Measurements from ENCODE around the gene CECR2. TPM values are rescaled to one million over a fixed set of nuclear protein-coding genes. Genes with fewer than 3 reads are reported as not detected.

The CECR2 gene
- not detected for total RNA-seq

DNA sequence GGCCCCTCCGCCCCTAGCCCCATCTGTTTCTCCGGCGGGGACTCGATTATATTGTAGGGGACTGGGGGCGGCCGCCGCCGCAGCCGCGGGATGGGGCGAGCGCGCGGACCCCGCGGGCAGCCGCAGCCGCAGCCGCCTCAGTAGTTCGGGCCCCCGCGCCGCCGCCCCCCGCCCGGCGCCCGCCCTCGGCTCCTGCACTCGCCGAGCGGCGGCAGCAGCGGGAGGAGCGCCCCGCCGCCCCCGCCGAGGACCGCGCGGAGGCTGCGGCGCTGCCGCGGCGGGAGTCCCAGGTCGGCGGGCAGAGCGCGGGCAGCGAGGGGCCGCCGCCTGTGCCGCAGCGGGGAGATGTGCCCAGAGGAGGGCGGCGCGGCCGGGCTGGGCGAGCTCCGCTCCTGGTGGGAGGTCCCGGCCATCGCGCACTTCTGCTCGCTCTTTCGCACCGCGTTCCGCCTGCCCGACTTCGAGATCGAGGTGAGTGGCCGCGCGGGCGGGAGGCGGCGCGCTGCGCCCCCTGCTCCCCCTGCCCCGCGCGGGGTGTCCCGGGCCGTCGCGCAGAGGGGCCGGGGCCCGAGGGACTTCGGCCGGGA, at the start of gene CECR2:
Gene CECR2 (plus strand): TSS at position 22 of the 587 bp plus-strand sequence. CDS start 324 bp downstream, at position 346.
- DNase-seq = no peak

- no peak for DNase-seq
Measured at GRCh38 chr22:17319546-17319945, 49.7 kb upstream of the CECR2 start.

- DNase-seq = no peak
Measured at GRCh38 chr22:17322511-17322910, 46.7 kb upstream of the CECR2 start.

DNA sequence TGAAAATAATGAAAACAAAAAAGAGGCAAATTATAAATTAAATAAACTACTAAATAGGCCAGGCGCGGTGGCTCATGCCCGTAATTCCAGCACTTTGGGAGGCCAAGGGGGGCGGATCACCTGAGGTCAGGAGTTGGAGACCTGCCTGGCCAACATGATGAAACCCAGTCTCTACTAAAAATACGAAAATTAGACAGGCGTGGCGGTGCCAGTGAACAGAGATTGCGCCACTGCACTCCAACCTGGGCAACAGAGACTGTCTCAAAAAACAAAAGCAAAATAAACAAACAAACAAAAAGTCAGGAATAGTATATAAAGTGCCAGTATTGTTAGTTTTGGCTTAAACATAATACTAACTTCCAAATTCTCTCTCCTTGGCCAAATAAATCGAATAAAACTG, 37.6 kb upstream of the CECR2 start:
- DNase-seq = no peak

- DNase-seq = no peak
Measured at GRCh38 chr22:17332109-17332800, 37.0 kb upstream of the CECR2 start.

DNA sequence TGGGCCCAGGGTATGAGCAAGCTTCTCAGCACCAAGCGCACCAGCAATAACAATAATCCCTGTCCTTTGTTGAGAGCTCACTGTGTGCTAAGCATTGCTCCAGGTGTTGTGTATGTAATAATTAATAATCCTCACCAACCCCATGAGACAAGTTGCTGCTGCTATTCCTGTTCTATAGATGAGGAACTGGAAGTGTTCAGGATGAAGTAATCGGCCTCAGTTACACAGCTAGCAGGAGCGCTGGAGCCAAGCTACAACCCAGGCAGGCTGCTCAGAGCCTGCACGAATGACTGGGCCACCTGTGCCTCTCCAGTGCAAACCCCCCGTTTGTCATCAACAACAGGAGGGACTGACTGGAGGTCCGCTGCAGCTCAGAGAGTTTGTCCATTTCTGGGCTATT, 35.2 kb upstream of the CECR2 start:
- DNase-seq = no peak

DNA sequence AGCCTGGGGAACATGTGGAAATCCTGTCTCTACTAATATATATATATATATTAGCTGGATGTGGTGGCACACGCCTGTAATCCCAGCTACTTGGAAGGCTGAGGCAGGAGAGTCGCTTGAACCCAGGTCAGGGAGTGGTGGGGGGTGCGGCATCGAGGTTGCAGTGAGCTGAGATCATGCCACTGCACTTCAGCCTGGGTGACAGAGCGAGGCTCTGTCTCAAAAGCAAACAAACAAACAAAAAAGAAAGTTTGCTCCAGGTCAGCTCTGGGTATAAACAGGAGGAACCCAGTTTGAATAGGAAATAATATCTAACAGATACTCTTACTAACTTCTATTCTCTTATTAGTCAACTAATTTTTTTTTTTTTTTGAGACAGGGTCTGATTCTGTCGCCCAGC, 34.3 kb upstream of the CECR2 start:
- DNase-seq = no peak

- DNase-seq = no peak
Measured at GRCh38 chr22:17336061-17336460, 33.2 kb upstream of the CECR2 start.

DNA sequence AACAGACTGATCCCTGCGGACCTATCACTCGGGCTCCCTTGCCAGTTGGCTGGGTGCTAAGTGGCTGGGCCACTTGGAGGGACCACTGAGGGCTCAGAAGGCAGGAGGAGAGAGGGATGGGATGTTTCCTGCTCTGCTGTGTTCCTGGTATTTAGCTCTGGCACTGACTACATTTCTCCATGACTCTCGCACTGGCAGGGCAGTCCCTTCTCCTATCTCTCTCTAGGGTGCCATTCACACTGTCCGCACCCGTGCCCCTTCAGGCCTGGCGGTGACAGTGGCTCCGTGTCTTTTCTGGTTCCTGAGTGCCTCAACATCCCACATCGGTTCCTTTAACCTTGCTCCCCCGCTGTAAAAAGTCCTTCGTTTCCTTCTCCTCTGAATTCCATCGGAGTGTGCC, 31.6 kb upstream of the CECR2 start:
- no peak for DNase-seq

DNA sequence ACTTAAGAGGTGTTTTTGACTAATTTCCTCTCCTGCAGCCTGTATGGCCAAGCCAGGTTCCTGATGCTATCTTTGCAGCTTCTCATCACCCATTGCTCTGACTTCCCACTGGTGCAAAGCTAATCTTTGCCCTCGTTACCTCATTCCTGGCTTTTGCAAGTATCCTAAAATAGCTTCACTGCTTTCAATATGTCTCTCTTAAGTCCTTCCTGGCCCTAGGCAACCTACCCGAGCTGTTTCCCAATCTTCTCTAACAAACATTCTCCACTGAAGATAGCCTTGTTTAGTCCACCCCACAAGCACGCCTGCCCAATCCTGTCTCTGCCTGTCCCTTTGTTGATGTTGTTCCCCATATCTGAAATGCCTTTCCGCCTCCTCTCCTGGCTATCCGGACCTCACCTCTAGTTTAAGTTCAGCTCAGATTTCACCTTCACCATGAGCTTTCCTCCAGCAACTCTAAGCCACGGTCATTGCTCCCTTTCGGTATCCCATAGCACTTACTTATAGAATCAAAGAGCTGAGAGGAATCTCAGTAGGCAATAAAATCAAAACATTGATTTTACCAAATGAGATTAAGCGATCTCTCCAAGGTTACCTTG, 30.1 kb upstream of the CECR2 start:
- no peak for DNase-seq

DNA sequence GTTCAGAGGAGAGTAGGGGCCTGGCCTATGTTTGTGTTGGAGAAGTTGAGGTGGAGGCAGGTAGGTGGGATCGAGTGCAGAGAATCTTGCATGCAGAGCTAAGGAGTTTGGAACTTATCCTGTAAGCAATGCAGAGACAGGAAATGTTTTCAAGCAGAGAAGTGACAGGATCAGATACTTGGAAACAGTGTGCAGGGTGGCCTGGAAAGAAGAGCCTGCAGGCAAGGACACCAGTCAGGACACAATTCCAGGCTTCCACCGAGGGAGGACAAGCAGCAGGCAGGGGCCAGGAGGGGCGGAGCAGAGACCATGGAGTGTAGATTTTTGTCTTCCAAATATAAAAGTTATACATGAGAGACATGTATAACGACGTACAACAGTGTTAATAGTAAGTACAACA, 26.9 kb upstream of the CECR2 start:
- DNase-seq = no peak

DNA sequence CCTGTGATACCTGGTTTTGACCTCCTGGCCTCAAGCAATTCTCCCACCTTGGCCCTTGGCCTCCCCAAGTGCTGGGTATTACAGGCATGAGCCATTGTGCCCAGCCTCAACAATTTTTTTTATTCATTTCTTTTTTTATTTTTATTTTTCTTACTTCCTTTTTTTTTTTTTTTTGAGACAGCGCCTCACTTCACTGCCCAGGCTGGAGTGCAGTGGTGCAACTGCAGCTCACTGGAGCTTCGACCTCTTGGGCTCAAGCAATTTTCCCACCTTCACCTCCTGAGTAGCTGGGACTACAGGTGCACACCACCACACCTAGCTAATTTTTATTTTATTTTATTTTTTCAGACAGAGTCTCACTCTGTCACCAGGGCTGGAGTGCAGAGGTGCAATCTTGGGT, 25.5 kb upstream of the CECR2 start:
- DNase-seq = no peak

DNA sequence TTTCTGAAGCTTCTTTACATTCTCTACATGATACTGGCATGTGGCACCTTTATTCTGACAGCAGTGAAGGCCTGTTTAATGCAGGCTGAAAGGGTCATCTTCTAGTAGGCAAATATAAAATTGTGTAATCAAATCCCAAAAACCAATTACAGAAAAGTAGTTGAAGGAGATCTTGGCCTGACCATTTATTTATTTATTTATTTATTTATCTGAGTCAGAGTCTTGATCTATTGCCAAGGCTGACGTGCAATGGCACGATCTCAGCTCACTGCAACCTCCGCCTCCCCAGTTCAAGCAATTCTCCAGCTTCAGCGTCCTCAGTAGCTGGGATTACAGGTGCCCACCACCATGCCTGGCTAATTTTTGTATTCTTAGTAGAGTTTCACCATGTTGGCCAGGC, 22.7 kb upstream of the CECR2 start:
- DNase-seq = no peak

DNA sequence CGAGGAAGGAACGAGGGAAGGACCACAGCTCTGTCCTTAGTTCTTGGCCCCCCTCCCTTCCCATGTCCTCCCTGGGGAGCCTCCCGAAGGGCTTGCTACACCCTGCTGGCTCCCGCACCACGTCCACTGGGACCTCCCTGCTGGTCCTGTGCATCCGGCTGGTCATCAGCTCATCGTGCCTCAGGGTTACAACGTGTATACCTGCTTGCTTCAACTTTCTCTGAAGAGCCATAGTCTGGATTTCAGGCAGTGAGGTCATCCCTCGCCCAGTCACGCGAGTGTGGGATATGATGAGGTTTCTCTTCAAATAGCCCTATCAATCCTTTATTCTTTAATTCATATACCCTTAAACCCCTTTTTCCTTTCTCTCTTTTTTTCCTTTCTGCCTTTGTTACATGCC, 21.5 kb upstream of the CECR2 start:
- no peak for DNase-seq

DNA sequence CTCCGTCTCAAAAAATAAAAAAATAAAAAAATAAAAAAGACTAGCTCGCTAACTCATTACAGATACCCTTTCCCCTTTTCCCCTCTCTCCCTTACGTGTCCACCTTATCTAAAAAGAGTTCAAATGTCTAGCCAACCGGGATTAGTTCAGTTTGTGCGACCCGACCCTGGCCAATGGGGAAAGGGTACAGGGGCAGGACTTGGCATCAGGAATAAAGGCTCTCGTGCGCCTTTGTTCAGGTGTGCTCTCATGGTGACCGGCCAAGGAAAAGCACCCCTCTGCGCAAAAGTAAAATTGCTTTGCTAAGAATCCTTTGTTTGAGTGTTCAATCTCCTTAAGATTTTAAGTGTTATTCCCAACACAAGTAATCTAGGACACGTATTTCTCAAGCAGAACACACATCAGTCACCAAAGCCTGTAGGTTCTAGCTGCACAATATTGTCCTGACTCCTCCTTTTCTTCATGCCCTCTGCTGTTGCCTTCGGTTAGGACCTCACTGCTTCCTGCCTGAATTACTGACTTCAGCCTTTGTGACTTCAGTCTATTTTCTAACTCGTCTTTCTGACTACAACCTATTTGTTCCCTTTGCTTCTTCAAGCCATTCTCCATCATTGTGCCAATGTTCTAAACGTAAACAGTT, 20.7 kb upstream of the CECR2 start:
- no peak for DNase-seq

- no peak for DNase-seq
Measured at GRCh38 chr22:17349172-17349571, 20.1 kb upstream of the CECR2 start.

- no peak for DNase-seq
Measured at GRCh38 chr22:17350292-17350691, 19.0 kb upstream of the CECR2 start.

DNA sequence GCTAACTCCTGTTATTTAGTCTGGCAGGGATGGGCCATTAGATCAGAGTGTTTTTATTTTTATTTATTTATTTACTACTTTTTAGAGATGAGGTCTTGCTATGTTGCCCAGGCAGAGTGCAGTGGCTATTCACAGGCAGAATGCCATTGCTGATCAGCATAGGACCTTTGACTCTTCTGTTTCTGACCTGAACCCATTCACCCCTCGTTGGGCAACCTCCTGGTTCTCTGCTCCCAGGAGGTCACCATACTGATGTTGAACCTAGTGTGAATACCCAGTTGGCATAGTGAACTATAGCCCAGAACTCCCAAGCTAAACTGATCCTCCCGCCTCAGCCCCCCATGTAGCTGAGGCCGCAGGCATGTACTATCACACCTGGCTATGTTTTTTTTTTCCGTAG, 16.5 kb upstream of the CECR2 start:
- DNase-seq = no peak

DNA sequence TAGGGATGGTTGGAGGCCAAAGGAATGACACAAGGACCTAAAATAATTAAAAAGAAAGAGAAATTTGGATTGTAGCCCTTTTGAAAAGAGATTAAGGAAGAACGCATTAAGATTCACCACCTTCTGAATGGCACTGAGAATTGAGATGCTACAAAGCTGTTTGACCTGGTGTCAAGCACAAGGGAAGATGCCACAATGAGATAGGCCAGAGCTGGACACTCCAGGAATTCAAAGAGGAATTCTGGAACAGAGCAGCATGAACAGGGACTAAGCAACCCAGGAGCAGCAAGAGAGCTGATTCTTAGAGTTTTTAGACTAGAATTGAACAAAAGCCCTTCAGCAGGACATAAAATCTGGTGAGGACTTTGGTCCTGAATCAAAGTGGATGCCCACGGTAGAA, 11.6 kb upstream of the CECR2 start:
- no peak for DNase-seq

DNA sequence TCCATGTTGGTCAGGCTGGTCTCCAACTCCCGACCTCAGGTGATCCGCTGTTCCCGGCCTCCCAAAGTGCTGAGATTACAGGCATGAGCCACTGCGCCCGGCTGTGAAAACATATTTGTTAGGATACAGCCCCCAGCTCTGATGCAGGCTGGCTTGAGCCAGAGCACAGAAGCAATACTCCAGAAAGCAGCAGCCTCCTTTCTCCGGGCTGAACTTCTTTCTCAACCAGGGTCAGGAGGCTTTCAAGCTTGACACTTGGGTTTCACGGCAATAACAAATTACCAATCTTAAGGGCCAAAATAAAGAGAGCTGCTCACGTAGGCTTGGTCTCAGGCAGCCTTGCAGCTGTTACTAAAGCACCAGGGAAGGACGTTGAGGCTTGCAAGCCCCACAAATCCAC, 10.8 kb upstream of the CECR2 start:
- DNase-seq = no peak

DNA sequence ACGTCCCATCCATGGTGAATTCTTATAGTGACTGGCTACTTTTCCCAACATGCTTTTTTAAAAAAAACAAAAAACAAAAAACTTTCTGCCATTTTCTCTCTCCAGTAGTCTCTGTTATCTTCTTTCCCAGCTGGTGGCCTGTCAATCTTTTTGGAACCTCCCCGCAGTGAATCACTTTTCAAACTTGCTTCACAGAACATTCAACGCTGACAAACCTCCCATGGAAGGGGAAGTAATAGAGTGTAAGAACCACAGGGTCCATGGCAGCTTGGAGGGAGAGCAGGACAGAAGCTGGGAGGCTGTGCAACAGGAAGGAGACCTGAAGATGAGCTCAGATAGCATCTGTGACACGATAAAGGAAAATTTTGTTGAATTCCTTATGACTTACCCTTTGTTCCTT, 9.8 kb upstream of the CECR2 start:
- no peak for DNase-seq

DNA sequence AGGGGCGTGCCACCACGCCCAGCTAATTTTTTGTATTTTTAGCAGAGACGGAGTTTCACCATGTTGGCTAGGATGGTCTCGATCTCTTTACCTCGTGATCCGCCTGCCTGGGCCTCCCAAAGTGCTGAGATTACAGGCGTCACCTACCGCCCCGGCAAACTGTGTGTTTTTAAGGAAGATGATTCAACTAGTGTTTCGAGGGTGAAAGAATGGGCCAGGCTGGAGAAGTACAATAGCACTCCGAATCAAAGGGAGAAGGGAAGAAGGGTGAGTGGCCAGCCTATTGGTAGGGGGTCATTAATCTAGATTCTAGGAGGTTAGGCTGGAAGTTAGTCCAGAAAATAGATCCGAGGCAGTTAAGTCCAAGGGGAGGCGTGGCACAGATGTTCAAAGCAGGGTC, 2.9 kb upstream of the CECR2 start:
- no peak for DNase-seq

DNA sequence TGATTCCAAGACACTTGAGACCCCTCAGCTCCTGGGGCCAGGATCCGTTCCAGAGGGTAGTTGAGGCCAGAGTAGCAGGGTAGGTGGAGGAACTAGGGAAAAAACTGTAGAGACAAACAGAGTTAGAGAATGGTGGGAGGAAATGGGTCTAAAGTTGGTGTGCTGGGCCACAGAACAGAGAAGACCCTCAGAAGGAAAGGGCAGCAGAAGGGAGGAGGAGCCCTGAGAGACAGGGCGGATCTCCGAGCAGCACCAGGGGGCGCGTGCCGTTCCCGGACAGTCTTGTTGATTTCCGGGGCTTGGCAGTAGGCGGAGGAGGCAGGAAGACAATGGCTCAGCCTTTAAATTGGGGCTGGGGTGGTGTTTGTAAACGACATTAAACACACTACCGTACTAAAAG, 2.4 kb upstream of the CECR2 start:
- no peak for DNase-seq

GRCh38 chr22:17368144-17368543, 1.1 kb upstream of the CECR2 start:
- no peak for DNase-seq
